K562 (cell line): ENCODE results near the gene CHML. TPM values are rescaled to one million over a fixed set of nuclear protein-coding genes. Genes with fewer than 3 reads are reported as not detected.

Source experiments
- ATAC-seq: fragments of 200-7000 bp; cut with Tn5 transposase; 3 replicates; pipeline ENCODE4 v1.9.1; 2020; ENCODE audit warnings: moderate library complexity
- BruUV-seq: library from RNA; stranded (reverse); fragments of 400-500 nt; replicated peaks from 2 replicates; lab custom pipeline; 2021; lab: Mats Ljungman, UMichigan
- CTCF ChIA-PET: fragments of 300-600 bp; formaldehyde crosslinking; extraction: SDS; loops from one replicate; lab custom pipeline; 2021; ENCODE audit warnings: low intra/inter-chr PET ratio; lab: Yijun Ruan, JAX
- POLR2A ChIA-PET: fragments of 300-600, 350-650 bp; sonication (Branson Sonifier 250); formaldehyde crosslinking; extraction: SDS; loops from one replicate; lab custom pipeline; 2021; ENCODE audit warnings: antibody characterized with exemption, inconsistent platforms; lab: Yijun Ruan, JAX
- DNase-seq, 4 experiments: peaks; one replicate each; pipeline versions ENCODE4 v3.0.0 to v3.0.0-alpha.2; 2011 to 2018; ENCODE audit warnings: low spot score in 3 of 4, mixed read lengths in 3 of 4; ENCODE audit errors: extremely low read depth in 1 of 4
- FAIRE-seq: peaks from 2 replicates; lab custom pipeline; 2011; peaks lifted over from hg19 to GRCh38; lab: Jason Lieb, UNC
- H2AFZ ChIP-seq: 2 replicates; pipeline ENCODE4 v1.6.0; 2011; ENCODE audit warnings: low read depth, low read length, control low read depth, inconsistent platforms
- H3K27ac ChIP-seq: fragments of 200-600 bp; 3 replicates; pipeline ENCODE4 v1.8.0; 2011; ENCODE audit warnings: low read depth, mild to moderate bottlenecking, control low read depth, inconsistent platforms, low read length, moderate library complexity, mixed read lengths; ENCODE audit errors: extremely low read depth
- H3K27me3 ChIP-seq, 2 experiments: fragments of 300-600 bp in 1 of 2; 2 replicates in 1 of 2; 3 replicates in 1 of 2; pipeline versions ENCODE4 v1.6.0 to v1.8.0; 2011; ENCODE audit warnings: inconsistent platforms in 2 of 2, low read length in 2 of 2, mild to moderate bottlenecking in 1 of 2, mixed read lengths in 1 of 2, moderate library complexity in 1 of 2; ENCODE audit not compliant: control insufficient read depth in 2 of 2, insufficient read depth in 2 of 2
- H3K36me3 ChIP-seq: fragments of 300-600 bp; 3 replicates; pipeline ENCODE4 v1.8.0; 2011; ENCODE audit warnings: mild to moderate bottlenecking, low read length, inconsistent platforms; ENCODE audit not compliant: control insufficient read depth, insufficient read depth
- H3K4me1 ChIP-seq, 2 experiments: fragments of 200-600 bp in 1 of 2; replicated peaks in 1 of 2; 2 replicates in 1 of 2; 3 replicates in 1 of 2; pipeline versions ENCODE4 v1.5.1 to v1.8.0; 2011; ENCODE audit warnings: inconsistent platforms in 2 of 2, low read length in 2 of 2, mild to moderate bottlenecking in 1 of 2, mixed read lengths in 1 of 2, moderate library complexity in 1 of 2; ENCODE audit not compliant: control insufficient read depth in 2 of 2, insufficient read depth in 2 of 2
- H3K4me2 ChIP-seq: 2 replicates; pipeline ENCODE4 v1.6.1; 2011; ENCODE audit warnings: low read length, control low read depth, inconsistent platforms, mixed read lengths; ENCODE audit not compliant: insufficient read depth
- H3K4me3 ChIP-seq: fragments of 200-600 bp; sonication (generic), shearing (Covaris generic); 2 replicates; pipeline ENCODE4 v1.5.1; 2016; ENCODE audit warnings: control low read depth, inconsistent platforms
- H3K79me2 ChIP-seq: fragments of 200-600 bp; 3 replicates; pipeline ENCODE4 v1.8.0; 2011; ENCODE audit warnings: low read length, inconsistent platforms; ENCODE audit not compliant: control insufficient read depth, insufficient read depth
- H3K9ac ChIP-seq, 2 experiments: 2 replicates each; pipeline versions ENCODE4 v1.6.0 to v1.6.1; 2011; ENCODE audit warnings: low read depth in 2 of 2, low read length in 2 of 2, control low read depth in 1 of 2, inconsistent platforms in 1 of 2, mild to moderate bottlenecking in 1 of 2, mixed read lengths in 1 of 2; ENCODE audit not compliant: insufficient read depth in 1 of 2
- H3K9me1 ChIP-seq: one replicate; pipeline ENCODE4 v1.6.0; 2011; ENCODE audit warnings: inconsistent platforms, mild to moderate bottlenecking, low read length, moderate library complexity; ENCODE audit not compliant: control insufficient read depth, insufficient read depth
- H3K9me3 ChIP-seq: replicated peaks from 2 replicates; pipeline ENCODE4 v1.5.1; 2011; ENCODE audit warnings: low read depth, low read length, inconsistent platforms; ENCODE audit not compliant: control insufficient read depth, insufficient read depth
- H4K20me1 ChIP-seq: replicated peaks from 2 replicates; pipeline ENCODE4 v1.6.1; 2011; ENCODE audit warnings: low read length, inconsistent platforms, mixed read lengths; ENCODE audit not compliant: control insufficient read depth, insufficient read depth
- ATF1 ChIP-seq, 2 experiments: fragments of 450-650 bp in 1 of 2; IDR thresholded peaks; 2 replicates each; pipeline ENCODE4 v1.6.1; 2016; ENCODE audit warnings: missing compliant biosample characterization in 1 of 2, missing genetic modification characterization in 1 of 2
- BRD4 ChIP-seq: fragments of 200-600 bp; sonication (generic); IDR thresholded peaks from 2 replicates; pipeline ENCODE4 v1.6.1; 2017; ENCODE audit warnings: inconsistent platforms
- IFI16 ChIP-seq: fragments of 250-450 bp; sonication (Bioruptor Pico); IDR thresholded peaks from 2 replicates; pipeline ENCODE4 v2.1.2; 2022; ENCODE audit warnings: mild to moderate bottlenecking, inconsistent platforms
- NFATC3 ChIP-seq: fragments of 450-650 bp; IDR thresholded peaks from 2 replicates; pipeline ENCODE4 v1.6.1; 2017; ENCODE audit warnings: mild to moderate bottlenecking
- ZNF589 ChIP-seq: fragments of 200-800 bp; sonication (Bioruptor generic); IDR thresholded peaks from 2 replicates; pipeline ENCODE4 v1.6.1; 2016; ENCODE audit warnings: low read depth, missing genetic modification characterization, missing compliant biosample characterization
- WGBS: fragments of 100-300 bp; shearing (Covaris generic); methylation state at CpG from one replicate; pipeline ENCODE4 v1.1.6; 2016; ENCODE audit warnings: low coverage, mixed read lengths; ENCODE audit not compliant: insufficient coverage; ENCODE audit errors: missing lambda C conversion rate; 5-methylcytosine and 5-hydroxymethylcytosine counted together
- in situ Hi-C: fragments of 300-500 bp; cut with MboI; formaldehyde crosslinking; loops from 4 replicates; pipeline ENCODE4 v1.15.0; 2018; ENCODE audit warnings: inconsistent platforms, mixed read lengths
- intact Hi-C: fragments of 100-400 bp; cut with micrococcal nuclease; formaldehyde crosslinking; loops from 2 replicates; pipeline ENCODE4 v1.14.2; 2022
- polyA plus RNA-seq, 8 experiments: library from polyadenylated mRNA; depleted of rRNA in 4 of 8; stranded (reverse) in 5 of 8; unstranded in 3 of 8; fragments of >200 nt; fragmentation: Nextera tagmentation in 2 of 8; fragmentation: Illumina TruSeq in 1 of 8; extraction: Ambion mirVana in 2 of 8; extraction: Trizol in 1 of 8; gene quantifications; 2 replicates each; pipeline versions ENCODE4 v1.2.1 to v1.2.3, GENCODE V29; 2011 to 2014; ENCODE audit warnings: inconsistent platforms in 1 of 8, missing spikeins in 1 of 8
- total RNA-seq, 7 experiments: library from RNA; depleted of rRNA in 6 of 7; stranded (reverse); fragments of >200 nt in 6 of 7; fragmentation: Illumina TruSeq in 2 of 7; extraction: Trizol in 2 of 7; gene quantifications; 2 replicates each; pipeline versions ENCODE4 v1.2.1 to v1.2.3, GENCODE V29; 2011 to 2021; ENCODE audit warnings: low replicate concordance in 1 of 7
- TF ChIP-seq, protein P1 (sequence below): sonication (generic); IDR thresholded peaks from 2 replicates; pipeline ENCODE4 v1.6.1; 2016

CHML gene
- total and polyA plus RNA-seq, 9 of the 15 experiments (the other 6 are each of a cell fraction or from before 2014, with no cell fraction given) = 13.0 to 88.3 (median 62.8) TPM

DNA sequence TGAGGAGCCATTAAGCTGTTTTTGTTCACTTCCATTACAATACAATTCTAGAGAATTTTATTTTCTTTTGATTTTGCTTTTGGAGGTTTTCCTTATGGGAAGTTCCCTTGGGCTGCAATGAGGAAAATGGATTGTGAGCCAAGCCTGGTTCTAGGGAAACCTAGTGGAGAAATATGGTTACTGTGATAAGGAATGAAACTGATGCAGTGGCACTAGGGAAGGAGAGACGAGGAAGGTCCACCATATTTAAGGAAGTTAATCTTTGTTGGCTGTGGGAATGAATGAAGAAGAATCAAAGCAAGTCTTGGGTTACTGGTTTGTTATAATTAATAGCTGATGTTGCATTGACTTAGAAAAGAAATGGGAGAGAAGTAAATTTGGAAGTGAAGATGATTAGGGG lies 28.4 kb downstream of the CHML start:
- no peaks in the 10 kb centered on the region for H4K20me1 ChIP-seq
- no peaks in the 10 kb centered on the region for H3K27me3 ChIP-seq
- H3K9me1 ChIP-seq = no peaks in the 10 kb centered on the region
- H3K4me2 ChIP-seq = no peak overlapping the region
- H3K27ac ChIP-seq = no peak overlapping the region
- BruUV-seq = no TSS peak
- POLR2A ChIA-PET = interaction anchor here (0.7 to 1.3 kb wide), 3 partner anchors 28 to 342 kb away, joined by 3 to 5 read pairs (median 4); no protein-coding TSS in a partner anchor
- no peaks in the 10 kb centered on the region for H3K9me3 ChIP-seq
- TF ChIP-seq NFATC3 (no peak), ZNF589 (CRISPR knock-in tag) (0 out of 2 replicates have a peak, but pooled peaks have one; percentile 16), ATF1 (CRISPR knock-in tag; IDR thresholded peaks at IDR 0.05) (no peak), ATF1 (tag; IDR thresholded peaks at IDR 0.05) (no peak), IFI16 (CRISPR knock-in tag) (0 out of 2 replicates have a peak, but pooled peaks have one; percentile 0), BRD4 (no peak)
- TF ChIP-seq, protein P1, sequence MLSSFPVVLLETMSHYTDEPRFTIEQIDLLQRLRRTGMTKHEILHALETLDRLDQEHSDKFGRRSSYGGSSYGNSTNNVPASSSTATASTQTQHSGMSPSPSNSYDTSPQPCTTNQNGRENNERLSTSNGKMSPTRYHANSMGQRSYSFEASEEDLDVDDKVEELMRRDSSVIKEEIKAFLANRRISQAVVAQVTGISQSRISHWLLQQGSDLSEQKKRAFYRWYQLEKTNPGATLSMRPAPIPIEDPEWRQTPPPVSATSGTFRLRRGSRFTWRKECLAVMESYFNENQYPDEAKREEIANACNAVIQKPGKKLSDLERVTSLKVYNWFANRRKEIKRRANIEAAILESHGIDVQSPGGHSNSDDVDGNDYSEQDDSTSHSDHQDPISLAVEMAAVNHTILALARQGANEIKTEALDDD = no peak
- TF ChIP-seq, all 486 proteins: peak for 2
- DNase-seq (no peak), ATAC-seq (0 out of 3 replicates have a peak, but pooled peaks have one; percentile 19), FAIRE-seq (no peak)
- H2AFZ ChIP-seq = peak overlapping the region; percentile 51
- WGBS = 22% methylated on average over 1 of the region's 1 CpG
- H3K4me3 ChIP-seq = no peak overlapping the region
- peaks cover 7 to 24% of the 10 kb centered on the region in 2 experiments for H3K4me1 ChIP-seq
- in situ Hi-C loops (loop anchor here (25.0 kb wide), 1 partner anchor 376 kb away; the partner anchor contains the start of gene MAP1LC3C), intact Hi-C loops (loop anchor here (1.0 to 2.0 kb wide), 7 partner anchors 16 to 406 kb away; no protein-coding TSS in a partner anchor)
- H3K36me3 ChIP-seq = no peaks in the 10 kb centered on the region
- no peaks in the 10 kb centered on the region for H3K79me2 ChIP-seq
- CTCF ChIA-PET = interaction anchor here (0.6 to 2.8 kb wide), 5 partner anchors 16 to 405 kb away, joined by 3 to 25 read pairs (median 4); no protein-coding TSS in a partner anchor
- H3K9ac ChIP-seq = no peak overlapping the region; a peak in 1 of 4 replicates
